ENCODE measurements around the gene KCNQ1.

KCNQ1 gene

DNA sequence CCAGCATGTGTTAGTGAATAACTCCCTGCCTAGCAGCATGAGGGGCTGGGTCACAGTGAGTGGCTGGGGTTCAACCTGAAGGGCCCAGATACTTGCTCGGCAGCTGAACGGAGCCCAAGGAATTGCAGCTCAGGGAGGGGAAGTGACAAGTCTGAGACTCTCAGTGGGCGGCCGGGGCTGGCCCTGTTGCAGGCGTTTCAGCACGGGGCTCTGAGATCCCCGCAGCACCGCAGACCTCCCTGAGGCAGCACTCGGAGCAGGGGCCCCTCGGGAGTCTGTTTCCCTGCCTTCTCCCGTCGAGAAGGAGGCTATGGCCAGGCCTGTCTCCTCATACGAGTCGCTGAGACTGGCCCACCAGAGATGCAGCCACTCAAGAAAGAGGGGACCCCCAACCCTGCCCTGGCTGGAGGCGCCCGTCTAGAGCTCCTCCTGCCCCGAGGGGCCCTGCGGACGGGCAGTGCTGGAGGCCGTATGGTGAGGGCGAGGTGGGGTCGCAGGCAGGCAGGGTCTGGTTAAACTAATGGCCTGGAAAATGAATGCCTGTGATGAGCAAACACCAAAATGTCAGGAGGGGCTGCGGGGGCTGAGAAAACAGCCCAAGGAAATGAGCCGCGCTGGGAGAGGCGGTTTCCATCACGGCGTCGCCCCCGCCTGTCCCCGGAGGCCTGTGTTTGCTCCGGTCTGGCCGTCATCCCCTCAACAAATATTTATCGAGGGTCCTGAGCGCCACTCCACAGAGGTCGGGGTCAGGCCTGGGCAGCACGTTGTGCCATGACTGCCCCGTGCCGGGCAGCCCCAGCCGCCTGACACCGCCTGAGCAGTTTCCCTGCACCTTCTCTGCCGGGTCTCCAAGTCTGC lies 35.0 kb upstream of the KCNQ1 start:
- no peak for DNase-seq (ENCODE audit: low read depth in 1 of 2, low spot score in 1 of 2)

DNA sequence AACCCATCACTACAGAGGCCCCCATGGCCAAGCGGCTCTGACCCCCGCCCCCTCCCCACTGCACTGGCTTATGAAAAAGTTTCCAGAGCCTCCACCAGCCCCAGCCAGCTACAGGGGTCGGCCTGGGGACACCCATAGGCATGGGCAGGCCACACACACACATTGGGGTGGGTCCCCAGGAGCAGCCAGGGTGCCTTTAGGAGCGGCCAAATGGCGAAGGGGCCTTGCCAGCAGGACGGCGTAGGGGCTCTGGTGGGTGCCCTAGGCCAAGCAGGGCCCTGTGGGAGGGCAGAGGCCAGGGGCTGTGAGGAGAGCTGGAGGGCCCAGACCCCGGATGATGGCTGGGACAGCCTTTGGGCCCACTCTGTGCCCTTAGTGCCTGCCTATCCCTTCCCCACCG lies 34.2 kb upstream of the KCNQ1 start:
- no peak for DNase-seq (ENCODE audit: low read depth in 1 of 2, low spot score in 1 of 2)

DNA sequence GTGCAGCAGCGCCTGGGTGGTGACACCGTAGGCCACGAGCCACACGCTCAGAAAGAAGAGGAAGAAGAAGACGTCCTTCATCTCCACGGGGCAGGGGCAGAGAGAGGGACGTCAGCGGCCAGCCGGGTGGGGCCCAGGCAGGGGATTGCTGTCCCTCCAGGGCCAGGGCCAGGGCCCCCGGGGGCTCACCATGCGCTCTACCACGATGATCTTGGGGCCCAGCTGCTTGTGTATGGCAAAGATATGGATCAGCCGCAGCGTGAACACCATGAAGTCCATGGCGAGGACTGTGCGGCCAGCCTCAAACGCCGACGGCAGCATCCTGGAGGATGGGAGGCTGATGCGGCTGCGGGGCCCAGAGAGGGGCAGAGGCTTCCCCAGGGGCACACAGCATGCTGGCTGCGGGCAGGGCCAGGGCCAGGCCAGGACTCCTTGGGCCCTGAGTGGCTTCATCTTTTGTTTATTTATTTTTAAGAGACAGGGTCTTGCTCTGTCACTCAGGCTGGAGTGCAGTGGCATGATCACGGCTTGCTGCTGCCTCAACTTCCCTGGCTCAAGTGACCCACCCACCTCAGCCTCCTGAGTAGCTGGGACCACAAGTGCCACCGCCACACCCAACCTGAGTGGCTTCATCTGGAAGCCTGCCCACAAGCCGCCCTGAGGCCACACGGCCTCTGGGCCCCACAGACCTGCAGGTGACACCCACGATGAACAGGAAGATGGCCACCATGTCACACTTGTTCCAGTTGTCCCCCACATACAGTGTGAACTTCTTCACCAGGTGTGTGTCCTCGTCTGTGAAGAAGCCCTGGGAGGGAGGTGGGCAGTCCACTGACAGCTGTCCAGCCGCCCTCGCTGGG lies 33.1 kb upstream of the KCNQ1 start:
- no peak for DNase-seq (ENCODE audit: low read depth in 1 of 2, low spot score in 1 of 2)

DNA sequence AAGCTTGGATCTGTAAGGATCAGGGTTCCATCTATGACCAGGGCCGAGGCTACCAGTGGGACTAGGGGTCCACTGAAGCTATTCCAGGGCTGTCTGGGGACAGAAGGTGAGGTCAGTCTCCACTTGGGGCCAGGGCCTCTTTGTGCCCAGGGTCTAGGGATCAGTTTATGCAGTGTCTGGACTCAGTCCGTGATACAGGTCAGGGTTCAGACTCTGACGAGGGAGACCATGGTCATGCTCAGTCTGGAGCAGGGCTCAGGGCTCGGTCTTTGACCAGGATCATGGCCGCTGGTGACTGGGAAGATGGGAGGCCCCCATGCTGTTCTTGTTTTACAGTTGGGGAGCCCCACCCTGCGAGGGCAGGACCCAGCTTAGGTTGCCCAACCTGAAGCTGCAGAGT lies 32.5 kb upstream of the KCNQ1 start:
- DNase-seq (ENCODE audit: low read depth in 1 of 2, low spot score in 1 of 2) = no peak

DNA sequence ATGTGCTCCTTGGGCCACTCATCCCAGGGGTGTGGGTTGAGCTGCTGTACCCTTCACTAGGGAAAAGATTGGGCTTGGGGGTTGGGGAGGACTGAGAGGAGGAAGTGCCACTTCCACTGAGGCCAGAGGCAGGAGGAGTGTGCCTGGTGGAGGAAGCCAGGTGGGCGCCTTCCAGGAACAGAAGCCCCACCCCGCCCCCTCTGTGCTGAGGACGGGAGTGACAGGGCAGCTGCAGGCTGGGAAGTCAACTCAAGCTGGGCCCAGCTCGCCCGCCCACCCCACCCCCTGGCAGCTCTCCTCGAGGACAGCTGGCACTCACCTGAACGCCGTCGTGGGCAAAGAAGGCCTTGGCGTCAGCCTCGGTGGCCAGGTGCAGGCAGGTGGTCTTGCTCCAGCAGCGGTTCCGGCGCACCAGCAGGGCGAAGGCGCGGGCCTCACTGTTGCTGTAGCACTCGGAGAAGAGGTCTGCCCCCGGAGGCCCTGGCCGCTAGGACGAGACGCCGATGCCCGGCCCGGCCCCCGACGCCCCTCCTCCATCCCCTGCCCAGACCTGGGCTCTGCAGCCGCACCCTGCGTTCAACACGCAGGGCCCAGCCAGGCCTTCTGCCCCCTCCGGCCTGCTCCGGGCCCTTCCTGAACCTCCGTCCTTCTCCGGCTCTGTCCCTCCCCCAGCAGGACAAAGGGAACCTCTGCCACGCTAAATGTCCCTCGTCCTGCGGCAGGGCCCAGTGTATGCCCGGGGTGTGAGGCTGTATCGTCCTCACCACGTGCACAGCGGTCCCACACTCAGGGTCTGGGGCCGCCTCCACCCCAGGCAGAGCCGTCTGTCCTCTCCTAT lies 30.8 kb upstream of the KCNQ1 start:
- no peak for DNase-seq (ENCODE audit: low read depth in 1 of 2, low spot score in 1 of 2)

DNA sequence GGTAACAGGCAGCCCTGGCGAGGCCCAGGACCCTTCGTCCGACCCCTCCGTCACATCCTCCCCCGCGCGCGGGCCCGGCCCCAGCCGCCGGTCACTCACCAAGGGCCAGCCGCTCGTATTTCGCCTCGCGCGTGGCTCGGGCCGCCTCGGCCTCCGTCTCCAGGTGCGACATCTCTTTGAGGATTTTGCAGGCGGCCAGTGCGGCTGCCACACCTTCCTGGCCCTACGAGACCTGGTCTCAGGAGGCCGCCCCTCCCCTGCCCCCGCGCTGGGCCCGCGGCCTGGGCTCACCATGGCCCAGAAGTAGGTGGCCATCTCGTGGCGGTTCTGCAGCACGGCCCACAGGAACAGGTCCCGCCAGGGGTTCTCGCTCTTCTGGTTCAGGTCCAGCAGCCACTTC lies 30.2 kb upstream of the KCNQ1 start:
- DNase-seq (ENCODE audit: low read depth in 1 of 2, low spot score in 1 of 2) = no peak

DNA sequence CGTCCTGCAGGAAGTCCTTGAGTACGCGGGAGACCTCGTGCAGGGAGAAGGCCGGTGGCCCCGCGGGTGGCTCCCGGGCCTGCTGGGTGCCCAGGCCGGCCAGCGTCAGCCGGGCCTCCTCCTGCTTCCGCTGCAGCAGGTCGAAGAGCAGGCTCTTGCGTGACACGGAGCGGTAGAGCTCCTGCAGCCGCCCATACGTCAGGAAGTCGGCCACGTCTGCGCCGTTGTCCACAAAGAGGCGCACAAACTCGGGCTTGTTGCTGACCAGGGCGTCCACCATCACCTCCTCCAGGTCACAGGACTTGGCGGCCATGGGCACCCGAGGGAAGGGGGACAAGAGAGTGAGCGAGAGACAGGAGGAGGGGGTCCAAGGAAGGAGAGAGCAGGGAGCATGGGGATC lies 29.6 kb upstream of the KCNQ1 start:
- DNase-seq (ENCODE audit: low read depth in 1 of 2, low spot score in 1 of 2) = no peak

DNA sequence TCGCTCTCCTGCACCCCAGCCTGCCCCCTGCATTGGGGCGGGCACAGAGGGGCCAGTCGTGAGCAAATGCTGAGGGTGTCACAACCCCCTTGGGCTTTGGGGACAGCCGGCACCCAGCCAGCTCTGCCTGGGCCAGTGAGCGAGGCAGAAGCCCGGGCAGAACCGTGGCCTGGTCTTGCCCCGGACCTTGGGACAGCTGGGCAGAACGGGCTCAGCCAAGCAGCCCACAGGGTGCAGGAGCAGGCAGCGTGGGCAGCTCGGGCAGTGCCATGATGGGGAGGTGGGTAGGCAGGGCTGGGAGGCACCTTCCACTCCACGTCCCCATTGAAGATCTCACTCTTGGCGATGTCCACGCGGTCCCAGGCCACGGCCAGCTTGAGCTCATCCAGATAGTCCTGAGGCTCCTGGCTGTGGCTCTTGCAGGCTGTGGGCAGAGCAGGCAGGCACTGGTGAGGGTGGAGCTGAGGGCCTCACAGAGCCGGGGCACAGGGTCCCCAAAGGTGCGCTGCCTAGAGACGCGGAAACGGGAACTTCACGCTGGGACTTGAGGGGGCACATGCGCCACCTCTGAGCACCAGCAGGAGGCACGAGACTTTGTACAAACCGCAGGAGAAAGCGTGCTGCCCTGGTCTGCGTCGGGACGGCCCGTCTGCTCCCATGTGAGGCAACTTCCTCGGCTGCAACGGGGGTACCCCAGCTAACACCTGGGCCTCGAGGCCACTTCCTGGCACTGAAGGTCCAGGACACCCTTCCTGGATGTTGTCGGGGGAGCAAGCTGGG lies 29.0 kb upstream of the KCNQ1 start:
- DNase-seq (ENCODE audit: low read depth in 1 of 2, low spot score in 1 of 2) = no peak

DNA sequence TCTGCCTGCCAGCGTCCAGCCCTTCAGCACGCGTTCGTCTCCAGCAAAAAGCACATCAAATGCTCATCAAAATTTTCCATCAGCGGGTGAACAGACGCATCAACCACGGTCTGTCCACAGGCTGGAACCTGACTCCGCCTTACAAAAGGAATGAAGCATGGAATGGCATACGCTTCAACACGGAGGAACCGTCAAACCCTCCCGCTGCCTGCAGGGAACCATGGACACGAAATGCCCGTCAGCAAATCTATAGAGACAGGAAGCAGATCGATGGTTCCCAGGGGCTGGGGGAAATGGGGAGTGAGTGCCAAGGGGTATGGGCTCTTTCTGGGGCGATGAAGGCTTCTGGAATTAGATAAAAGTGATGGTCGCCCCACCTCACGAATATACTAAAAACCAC lies 28.0 kb upstream of the KCNQ1 start:
- no peak for DNase-seq (ENCODE audit: low read depth in 1 of 2, low spot score in 1 of 2)

DNA sequence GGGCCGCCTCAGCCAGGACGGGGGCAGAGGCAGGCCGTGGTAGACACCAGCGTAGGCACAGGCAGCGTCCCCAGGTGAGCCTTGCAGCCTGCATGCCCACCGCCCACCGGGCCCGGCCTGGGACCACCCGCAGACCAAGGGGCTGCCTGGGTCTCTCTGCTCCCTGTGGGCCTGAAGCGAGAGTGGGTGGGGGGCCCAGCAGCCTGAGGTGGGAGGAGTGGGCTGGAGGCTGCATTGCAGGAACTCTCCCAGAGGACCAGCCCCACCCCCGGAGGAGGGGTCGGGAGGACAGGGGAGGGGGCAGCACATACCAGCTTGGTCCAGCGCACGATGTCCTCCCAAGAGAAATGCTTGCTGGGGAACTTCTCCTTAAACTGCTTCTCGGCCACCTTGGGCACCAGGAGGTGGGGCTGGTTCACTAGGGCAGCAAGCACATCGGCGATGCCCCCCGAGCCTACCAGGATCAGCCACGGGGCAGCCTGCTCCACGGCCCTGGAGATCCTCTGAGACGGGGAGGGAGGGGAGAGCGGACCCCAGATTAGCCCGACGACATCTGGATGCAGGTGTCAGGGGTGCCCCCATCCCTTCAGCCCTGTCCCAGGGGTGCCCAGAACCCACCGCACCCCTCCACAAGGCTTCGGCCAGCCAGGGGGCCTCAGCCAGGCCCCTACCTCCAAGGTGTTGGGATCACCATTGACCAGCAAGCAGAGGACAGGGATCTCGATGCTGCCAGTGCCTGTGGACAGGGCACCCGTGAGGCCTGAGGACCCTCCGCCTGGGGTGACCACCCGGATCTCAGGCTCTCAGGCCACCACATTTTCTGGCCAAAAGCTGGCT lies 26.7 kb upstream of the KCNQ1 start:
- DNase-seq (ENCODE audit: low read depth in 1 of 2, low spot score in 1 of 2) = no peak

DNA sequence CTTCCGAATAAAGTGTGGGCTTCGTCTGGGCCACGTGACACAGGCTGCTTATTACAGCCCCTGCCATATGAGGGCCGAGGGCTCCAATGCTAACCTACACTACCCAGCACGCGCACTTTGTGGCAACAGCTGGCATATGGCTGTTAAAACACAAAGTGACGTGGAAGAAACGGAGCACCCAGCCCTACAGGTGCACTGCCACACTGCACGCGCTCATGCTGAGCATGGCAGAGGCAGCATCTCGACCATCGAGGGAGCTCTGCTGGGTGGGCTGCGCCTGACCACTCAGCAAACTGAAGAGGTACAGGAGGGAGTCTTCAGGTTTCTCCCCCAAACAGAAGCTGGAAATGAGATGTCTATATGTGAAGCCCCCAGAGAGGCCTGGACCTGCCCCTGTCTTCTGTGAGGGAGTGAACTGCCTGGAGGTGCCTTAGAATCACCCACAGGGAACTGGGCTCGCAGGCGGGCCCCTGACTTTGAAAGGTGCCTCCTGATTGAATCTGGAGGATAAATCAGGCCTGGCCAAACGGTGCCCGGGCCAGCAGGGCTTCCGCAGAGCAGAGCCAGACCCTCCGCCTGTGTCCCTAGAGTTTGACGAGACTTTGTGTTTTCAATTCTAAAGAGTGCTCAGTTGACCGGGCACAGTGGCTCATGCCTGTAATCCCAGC lies 26.0 kb upstream of the KCNQ1 start:
- no peak for DNase-seq (ENCODE audit: low read depth in 1 of 2, low spot score in 1 of 2)

DNA sequence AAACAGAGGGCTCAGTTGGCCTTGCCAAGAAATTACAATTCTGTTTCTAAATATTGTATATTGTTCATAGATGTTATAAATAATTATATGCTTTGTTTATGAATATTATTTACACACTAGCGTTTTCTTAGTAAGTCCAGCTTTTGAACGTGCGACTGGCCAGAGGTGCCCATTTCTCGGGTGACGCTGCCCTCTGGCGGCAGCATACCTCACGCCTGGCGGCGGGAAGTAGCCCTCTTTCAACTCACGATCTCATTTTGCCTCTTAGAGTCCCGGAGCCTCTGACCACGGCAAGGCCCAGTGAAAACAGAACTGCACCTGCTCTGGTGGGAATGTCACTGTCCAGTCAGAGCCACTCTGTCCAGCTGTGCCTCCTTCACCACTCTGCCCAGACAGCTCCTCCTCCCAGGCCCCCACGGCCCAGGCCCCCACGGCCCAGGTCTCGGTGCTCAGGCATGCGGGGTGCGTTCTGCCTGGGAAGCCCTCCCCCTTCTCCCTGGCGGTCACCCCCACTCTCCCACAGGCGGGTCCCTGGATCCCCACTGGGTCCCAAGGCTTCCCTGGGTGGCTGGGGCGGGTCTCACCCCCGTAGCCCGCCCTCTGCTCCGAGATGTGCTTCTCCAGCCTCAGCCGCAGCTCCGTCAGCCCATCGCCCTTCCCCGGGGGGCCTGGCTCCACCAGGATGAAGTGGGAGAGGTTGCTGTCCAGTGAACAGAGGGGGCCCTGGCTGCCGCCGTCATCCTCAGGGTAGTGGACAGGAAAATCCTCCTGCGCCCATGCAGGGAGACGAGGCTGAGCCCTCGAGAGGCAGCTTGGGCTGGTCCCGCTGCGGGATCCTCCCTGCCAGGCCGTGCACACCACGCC lies 24.9 kb upstream of the KCNQ1 start:
- DNase-seq (ENCODE audit: low read depth in 1 of 2, low spot score in 1 of 2) = peak; percentile 29 to 40

DNA sequence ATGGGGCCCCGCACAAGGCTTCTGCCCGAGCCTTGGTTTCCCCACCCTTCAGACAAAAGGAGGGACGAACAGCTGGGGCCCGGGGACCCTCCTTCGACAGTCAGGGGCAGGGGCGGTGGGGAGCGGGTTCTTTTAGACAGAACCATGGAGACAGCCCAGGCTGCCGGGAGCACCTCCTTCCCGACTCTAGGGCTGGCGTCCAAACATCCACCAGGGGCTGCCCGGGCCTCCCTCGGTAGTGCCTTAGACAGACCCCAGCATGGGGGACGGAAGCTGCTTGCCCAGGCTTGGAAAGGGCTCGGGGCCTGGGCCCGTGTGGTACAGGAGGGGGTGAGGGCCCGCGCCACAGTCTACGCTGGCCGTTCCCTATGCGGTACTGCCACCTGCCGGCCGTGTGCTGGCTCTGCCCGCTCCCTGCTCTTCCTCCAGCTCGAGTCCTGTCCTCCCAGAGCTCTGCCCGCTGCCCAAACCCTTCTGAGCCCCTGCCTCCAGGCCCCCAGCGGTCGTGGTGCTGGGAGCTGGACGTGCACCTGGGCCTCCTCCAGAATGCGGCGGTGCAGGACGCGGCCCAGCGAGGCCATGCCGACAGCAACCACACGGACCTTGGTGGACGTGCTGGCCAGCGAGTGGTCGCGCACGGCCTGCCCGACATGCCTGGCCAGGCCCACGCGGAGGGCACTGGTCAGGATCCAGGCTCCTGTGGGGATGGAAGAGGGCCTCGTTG lies 24.1 kb upstream of the KCNQ1 start:
- DNase-seq (ENCODE audit: low read depth in 1 of 2, low spot score in 1 of 2) = peak; percentile 44 to 56

DNA sequence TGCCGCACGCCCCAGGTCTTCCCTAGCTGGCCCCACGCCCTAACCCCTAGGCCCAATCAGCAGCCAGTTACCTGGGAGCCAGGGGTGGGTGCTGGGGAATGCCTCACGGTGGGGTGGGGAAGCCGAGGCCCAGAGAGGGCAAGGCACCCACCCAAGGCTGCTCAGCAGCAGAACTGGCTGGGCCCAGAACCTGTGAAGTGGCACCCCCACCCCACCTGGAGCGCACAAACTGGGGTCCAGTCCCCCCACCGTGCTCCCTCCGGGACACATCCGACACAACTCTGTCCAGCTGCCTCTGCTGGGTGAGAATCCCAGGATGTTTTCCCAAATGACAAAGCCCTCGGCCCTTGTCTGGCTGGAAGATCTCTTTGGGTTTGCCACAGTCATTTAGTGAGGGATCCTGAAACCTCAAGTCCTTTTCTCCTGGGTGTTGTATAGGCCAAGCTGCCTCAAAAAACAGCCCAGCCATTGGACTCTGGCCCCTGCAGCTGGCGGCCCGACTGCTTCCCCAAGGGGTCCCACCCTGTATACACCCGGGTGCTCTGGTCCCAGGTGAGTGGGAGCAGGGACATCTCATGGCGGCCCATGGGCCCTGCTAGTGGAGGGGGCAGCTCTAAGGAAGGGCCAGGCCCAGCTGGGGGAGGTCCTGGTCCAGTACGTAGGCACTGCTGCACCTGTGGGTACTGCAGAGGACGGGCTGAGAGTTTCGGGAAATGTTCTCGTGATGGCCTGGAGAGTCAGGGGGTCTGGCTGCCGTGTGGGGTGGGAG lies 23.4 kb upstream of the KCNQ1 start:
- DNase-seq (ENCODE audit: low read depth in 1 of 2, low spot score in 1 of 2) = no peak

DNA sequence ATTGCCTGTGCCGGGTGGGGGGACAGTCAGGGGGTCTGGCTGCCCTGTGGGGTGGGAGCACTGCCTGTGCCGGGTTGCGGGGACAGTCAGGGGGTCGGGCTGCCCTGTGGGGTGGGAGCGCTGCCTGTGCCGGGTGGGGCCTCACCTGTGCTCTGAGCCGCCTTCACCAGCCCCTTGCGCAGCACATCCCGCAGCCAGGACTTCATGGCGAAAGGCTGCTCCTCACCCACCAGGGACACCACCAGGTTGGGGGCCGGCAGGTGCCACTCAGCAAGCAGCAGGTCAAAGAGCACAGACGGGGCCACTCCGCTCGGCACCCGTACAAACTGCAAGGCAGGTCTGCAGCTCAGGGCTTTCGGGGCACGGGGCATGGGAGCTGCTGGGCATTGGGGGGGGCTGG lies 22.8 kb upstream of the KCNQ1 start:
- DNase-seq (ENCODE audit: low read depth in 1 of 2, low spot score in 1 of 2) = no peak

DNA sequence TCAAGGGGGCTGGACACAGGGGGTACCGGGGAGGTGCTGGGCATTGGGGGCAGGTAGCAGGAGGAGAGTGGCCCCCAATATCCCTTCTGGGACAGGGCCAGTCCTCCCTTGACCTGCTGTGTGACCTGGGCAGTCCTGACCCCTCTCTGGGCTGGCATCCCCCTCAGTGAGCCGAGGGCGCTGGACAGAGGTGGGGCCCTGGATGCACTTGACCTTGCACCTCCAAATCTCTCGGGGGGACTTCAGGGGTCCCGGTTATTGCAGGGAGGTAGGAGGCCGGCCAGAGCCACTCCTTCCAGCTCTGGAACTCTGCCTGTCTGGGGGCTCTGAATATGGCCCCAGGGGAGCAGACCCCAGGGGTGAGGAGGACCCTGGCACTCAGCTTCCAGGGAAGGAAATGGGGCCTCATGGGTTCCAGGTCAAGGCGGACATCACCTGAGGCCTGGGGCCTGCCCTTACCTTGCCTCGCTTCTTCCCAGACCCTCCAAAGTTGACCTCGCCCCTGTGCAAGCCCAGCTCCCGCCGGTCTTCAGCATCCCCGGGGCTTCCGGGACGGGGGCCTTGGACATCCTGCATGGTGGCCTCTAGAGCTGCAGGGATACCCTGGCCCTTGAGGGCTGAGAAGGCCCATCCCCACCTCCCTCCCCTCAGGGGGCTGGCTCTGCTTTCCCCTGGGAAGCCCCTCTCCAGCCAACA lies 22.2 kb upstream of the KCNQ1 start:
- DNase-seq (ENCODE audit: low read depth in 1 of 2, low spot score in 1 of 2) = no peak
